GOT3 (cell line): Measurements from ENCODE around the gene DOHH.
"Not testable (repeated sequence)": the region's sequence is repeated elsewhere in the genome, so short reads cannot be mapped to it uniquely, and the experiment has no call there.

Source experiments
- DNase-seq: peaks from one replicate; lab custom pipeline; 2025; ENCODE audit warnings: mixed read lengths; lab: John Stamatoyannopoulos, UW

The DOHH gene

DNA sequence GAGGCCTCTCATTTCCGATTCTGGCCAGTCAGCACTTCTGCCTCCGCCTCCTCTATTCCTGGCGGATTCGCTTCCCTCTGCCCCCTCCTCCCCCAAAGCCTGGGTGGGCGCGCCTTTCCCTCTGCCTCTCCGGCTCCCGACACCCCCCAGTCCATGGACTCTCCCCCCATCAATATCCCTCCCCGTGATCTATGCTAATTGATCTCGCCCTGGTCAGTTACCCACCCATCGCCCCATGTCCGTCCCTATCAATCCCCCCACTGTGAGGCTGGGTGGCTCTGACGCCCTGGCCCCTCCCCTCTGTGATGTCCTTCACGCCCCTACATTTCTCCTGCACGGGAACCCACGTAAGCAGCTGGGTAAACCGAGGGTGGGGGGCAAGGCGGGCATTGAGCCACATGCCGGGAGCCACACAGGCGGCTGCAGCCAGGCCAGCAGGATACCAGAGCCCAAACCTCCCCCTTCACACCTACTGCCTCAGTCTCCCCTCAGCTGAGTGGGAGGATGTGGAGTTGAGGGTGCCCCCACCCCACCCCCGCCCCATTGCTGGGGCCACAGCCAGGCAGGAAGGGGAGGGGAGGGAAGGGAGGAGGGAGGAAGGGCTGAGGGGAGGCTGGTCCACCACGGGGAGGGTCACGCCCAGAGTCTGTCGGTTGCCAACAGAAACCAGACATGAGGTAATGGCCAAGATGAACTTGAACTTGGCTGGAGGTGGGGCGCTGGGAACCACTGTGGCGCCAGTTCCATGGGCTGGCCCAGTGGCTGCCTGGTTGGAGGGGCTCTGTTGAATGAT is 41.2 kb downstream of the DOHH start:
- no peak for DNase-seq

GRCh38 chr19:3458229-3459088 is 42.0 kb downstream of the DOHH start:
- no peak for DNase-seq

DNA sequence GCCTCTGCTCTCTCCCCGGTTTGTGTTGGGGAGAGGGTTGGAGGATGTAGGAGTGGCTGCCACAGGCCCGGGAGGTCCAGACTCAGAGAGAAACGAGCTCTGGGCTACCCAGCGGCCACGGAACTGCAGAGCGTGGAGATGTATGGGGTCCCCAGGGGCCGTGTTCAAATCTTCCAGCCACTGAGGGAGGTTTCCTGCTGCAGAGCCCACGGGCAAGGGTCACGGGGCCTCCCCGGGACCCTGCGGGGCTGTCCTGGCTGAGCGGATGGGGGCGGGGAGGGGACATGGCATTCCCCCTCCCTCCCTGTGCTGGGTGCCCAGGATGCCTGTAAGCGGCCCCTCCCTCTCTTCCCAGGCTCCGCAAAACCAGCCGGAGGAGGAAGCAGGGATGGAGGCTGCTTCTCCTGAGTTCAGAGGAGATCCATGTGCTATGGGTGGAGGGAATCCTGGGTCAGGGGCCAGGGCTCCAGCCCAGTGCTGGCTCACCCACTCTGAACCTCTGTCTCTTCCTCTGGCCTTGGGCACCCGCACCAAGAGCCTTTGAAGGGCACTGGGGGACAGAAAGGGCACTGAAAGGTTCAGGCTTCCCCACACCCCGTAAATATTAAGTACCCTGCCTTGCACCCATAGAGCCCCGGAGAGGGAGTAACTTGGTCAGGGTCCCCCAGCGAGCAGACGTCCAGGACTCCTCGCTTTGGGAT is 42.8 kb downstream of the DOHH start:
- no peak for DNase-seq

DNA sequence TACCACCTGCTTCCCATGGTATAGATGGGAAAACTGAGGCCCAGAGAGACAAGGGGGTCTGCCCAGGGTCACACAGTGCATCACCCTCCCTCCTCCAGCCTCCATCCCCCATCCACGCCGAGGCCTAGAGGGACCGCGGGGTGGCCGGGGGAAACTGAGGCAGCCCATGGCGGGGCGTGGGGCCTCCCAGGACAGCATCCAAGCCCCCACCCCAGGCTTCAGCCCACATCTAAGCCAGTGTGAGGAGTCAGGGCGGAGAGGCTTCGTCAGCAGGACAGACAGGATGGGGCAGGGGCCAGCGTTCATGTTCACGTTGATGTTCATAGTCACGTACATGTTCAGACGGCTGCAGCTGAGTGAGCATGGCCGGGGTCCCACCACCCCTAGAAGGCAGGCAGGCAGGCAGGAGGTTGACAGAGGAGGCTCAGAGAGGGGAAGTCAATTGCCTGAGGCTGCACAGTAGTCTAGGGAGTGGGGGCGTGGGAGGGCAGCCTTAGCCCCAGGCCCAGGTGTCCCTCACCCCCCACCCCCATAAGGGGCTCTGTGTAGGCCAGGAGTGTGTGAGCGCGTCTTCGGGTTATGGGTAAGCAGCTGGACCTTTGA is 43.4 kb downstream of the DOHH start:
- no peak for DNase-seq

DNA sequence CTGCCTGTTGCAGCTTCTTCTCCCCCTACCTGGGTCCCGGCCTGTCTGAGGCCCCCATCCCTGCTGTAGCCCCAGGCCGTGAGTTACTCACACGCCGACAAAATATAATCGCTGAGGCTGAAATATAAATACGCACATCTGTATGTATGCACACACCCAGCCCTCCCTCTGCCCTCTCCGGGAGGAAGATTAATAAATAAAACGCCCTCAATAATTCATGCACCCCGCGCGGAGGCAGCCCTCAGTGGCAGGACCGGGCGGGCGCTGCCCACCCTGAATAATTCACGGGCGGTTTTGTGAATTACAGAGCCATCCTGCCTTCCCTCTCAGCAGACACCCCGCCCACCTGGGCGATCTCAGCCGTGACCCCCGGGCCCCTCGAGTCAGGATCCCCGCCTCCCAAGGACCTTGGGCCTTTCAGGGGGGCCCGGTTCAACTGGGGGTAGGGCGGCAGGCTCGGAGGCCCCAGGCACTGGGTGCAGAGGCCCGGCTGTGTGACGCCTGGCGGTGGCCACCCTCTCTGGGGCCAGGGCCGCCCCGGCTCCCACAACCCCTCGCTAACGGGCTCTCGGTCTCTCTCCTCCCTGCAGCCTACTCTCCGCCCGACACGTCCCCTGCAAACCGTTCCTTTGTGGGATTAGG is 44.4 kb downstream of the DOHH start:
- DNase-seq: no peak

DNA sequence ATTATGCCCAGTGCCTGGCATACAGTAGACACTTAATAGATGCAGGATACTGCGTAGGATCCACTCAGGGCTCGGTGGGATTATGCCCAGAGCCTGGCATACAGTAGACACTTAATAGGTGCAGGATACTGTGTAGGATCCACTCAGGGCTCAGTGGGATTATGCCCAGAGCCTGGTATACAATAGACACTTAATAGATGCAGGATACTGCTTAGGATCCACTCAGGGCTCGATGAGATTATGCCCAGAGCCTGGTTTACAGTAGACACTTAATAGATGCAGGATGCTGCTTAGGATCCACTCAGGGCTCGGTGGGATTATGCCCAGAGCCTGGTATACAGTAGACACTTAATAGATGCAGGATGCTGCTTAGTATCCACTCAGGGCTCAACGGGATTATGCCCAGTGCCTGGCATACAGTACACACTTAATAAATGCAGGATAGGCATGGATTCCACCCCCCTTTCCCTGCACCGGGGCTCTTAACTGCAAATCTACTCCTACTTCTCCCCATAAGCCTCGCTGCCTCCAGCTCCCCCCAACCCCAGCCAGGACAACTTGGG is 45.0 kb downstream of the DOHH start:
- DNase-seq: no peak

- no peak for DNase-seq
Measured at GRCh38 chr19:3454656-3455392, 45.6 kb downstream of the DOHH start.

DNA sequence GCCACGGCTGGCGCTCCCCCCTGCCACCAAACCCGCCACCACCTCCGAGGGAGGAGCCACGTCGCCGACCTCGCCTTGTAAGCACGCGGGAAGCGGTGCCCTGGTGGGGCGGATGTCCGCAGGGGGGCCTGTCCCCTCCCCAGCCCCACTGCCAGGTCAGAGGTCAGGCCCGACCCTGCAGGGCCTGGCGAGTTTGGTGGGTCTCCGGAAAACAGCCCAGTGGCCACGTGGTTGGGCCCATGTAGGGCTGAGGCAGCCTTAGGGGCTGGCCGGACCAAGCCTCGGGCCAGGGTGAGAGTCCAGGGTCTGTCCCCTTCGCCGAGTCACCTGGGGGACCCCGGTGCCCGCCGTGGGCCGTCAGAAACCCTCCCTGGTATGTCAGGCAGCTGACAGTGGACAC is 46.6 kb downstream of the DOHH start:
- DNase-seq: no peak

DNA sequence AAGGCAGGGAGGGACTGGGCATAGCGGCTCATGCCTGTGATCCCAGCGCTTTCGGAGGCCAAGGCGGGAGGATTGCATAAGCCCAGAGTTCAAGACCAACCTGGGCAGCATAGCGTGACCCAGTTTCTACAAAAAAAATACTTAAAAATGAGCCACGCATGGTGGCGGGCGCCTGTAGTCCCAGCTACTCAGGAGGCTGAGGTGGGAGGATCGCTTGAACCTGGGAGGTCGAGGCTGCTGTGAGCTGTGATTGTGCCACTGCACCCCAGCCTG is 47.6 kb downstream of the DOHH start:
- not testable (repeated sequence) for DNase-seq

DNA sequence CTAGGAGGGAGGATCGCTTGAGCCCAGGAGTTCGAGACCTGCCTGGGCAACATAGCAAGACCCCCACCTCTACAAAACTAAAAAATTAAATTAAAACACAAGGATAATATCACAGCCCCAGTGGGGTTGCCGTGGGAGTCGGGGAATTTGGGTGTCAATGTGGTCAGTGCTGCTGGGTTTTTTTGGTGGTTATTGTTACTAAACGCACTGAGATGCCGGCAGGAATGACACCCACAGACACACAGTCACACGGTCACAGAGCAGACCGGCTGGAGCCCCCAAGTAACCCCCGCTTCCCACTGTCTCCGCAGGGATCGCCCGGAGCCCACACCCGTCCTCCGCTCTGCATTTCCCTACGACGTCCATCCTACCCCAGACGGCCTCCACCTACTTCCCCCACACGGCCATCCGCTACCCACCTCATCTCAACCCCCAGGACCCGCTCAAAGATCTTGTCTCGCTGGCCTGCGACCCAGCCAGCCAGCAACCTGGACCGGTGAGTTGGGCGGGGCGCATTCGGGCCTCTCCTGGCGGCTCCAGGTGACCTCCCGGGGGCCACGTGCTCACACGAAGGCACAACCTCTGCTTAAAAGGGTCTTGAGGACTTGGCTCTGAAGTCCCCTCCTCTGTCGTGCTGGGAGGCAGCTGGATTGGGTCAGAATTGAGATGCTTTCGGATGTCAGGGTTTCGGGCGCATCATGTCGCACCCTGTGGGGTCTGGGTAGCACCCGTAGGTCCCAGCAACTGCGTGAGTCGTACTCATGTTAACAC is 48.1 kb downstream of the DOHH start:
- DNase-seq: no peak

GRCh38 chr19:3451451-3451866 is 49.0 kb downstream of the DOHH start:
- DNase-seq: no peak

DNA sequence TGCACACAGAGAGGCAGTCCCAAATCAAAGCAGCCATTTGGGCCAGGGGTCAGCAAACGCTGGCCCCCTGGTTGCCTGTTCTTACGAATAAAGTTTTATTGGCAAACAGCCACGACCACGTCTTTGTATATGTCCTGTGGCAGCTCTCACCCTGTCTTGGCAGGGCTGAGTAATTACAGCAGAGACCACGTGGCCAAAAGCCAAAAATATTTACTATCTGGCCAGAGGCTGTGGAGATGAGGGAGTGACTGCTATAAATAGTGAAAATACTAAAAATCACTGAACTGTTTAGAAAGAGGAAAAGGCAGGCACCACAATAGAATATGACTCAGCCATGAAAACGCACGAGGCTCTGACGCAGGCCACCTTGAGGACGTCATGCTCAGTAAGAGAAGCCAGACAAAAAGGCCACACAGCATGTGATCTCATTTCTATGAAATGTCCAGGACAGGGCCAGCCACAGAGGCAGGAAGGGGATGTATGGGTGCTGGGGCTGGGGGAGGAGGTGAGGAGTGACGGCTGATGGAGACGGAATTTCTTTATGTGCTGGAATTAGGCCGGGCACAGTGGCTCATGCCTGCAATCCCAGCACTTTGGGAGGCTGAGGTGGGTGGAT is 49.6 kb downstream of the DOHH start:
- peak; percentile 63 for DNase-seq

GRCh38 chr19:3448616-3449334 is 51.7 kb downstream of the DOHH start:
- no peak for DNase-seq

GRCh38 chr19:3446657-3447056 is 53.8 kb downstream of the DOHH start:
- not testable (repeated sequence) for DNase-seq

GRCh38 chr19:3444695-3445234 is 55.7 kb downstream of the DOHH start:
- DNase-seq: no peak

DNA sequence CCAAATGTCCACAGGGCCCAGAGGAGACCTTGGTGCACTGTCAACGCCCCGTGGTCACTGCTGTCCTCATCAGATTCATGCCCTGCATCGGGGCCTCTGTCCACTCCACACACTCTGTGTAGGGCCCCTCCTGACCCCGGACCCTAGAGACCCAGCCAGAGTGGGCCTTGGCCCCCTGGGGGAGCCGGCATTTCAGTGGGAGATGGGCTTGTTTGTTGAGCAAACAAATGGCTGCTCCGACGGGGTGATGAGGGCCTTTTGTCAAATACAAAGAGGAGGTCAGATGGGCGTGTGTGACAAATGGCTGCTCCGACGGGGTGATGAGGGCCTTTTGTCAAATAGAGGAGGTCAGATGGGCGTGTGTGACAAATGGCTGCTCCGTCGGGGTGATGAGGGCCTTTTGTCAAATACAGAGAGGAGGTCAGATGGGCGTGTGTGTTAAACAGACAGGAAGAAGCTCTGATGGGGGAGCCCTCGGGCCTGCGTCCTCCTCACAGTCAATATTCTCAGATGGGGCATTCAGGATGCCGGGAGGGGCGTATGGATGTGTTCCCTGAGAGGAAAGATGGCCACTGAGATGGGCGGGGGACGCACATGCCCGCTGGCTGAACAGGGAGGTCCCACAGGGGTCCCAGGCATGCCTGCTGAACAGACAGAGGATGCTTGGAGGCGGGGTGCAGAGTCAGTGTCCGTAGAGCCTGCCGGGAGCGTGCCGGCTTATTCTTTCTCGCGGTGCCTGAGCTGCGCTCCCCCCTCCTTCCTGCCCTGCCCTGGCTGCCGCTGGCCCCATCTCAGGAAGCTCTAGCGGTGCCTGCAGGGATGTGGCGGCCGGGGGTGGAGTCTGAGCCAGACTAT is 56.4 kb downstream of the DOHH start:
- no peak for DNase-seq

DNA sequence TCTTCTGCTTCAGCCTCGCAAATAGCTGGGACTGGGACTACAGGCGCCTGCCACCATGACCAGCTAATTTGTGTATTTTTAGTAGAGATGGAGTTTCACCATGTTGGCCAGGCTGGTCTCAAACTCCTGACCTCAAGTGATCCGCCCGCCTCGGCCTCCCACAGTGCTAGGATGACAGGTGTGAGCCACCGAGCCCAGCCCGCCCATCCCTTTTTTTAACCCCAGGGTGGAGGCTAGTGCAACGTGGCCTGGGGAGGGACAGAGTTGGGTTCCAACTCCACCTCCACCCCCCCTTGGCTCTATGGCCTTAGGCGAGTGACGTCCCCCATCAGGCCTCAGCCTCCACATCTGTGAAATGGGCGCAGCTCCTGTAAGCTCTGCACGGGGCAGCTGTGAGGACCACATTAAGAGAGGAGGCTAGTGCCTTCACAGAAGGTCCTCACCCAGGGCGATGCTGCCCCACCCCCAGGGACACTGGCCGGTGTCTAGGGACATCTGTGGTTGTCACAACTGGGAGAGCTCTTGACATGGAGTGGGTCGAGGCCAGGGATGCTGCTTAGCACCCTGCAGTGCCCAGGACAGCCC is 57.9 kb downstream of the DOHH start:
- no peak for DNase-seq
